ENCODE data around the gene PTPN14.
"Not testable (repeated sequence)": the region's sequence is repeated elsewhere in the genome, so short reads cannot be mapped to it uniquely, and the experiment has no call there.

PTPN14 gene

DNA sequence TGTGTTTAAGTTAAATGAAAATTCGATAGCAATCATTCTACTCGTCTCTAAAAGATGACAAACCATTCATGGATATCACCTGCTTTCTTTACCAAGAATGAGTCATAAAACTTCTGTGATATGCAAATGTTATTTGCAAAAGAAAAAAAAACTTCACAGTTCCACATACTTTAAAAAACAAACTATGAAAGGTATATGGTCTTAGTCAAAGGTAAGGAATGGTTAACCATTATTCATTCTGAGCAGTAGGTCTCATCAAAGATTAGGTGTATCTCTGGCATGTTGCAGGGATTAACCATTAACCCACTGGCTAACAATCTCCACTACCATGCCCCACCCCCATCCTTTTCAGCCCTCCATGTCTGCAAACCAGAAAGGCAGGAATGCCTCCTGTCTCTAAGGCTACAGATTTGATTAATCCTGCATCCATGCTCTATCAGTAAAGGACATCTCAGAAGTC is 44.4 kb downstream of the PTPN14 start:
- no peak for DNase-seq

GRCh38 chr1:214505134-214505533 is 46.3 kb downstream of the PTPN14 start:
- DNase-seq: no peak

- no peak for DNase-seq
These were observed 47.1 kb downstream of the PTPN14 start for GRCh38 chr1:214504330-214504729.

DNA sequence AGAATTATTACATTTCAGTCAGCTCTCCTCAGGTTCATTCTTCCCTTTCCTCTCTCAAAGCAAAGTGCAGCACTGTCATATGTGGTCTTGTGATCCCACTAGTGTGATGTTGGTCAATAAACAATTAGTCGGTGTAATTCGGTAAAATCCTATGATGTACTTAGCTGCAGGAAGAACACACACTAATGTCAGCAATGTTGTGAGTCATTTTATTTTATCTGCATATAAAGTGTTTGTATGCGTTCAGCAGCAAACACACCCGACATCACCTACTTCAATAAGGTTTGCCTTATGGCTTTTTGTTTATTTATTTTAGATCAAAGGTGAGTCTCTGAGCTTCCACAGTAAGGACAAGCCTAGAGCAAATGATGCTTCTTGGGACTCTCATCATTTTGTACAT is 47.8 kb downstream of the PTPN14 start:
- DNase-seq: no peak

DNA sequence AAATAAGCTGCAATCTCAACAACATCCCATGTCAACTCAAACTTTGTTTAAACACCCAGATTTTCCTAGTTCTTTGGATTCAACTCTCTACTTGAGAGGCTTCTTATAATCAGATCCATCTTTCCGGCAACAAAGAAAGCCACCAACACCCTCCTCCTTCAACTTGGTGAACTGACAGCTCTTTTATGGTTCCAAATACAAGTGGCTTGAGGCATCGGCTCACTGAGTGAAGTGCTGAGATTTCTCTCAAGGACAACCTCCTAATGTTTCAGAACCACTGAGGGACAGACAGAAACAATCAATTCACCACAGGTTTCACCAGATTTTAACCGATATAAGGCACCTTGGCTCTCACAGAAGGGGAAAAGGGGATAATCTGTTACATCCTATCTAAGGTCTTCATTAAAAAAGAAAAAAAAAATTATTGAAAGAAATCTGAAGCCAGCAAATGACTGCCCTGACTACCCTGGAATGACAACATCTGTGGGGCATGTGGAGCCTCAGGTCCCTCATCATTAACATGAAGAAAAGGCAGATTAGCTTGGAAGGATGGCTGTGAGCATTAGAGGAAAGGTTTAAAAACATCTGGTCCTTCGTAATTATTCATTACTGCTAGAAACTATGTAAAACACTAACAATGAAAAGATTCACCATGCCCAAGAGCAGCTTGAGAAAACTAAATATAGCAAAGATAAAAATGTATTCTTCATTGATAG is 50.9 kb downstream of the PTPN14 start:
- DNase-seq: no peak

DNA sequence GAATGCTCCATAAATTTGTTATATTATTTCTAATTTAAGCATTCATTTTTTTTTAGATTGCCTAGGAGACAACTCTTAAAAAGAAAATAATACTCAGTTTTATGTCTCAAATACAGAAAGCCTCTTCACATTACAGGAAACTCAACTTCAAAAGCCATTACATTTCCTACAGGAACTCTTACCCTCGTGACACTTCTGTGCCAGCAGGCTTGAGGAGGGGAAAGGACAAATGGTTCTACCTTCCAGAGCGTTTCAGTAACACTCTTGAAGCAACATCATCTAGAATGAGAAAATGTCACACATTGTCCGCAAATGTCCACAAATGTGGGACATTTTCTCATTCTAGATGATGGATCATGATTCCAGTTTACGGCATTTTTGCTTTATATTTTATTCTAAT is 51.7 kb downstream of the PTPN14 start:
- DNase-seq: no peak

GRCh38 chr1:214498021-214498420 is 53.4 kb downstream of the PTPN14 start:
- no peak for DNase-seq

GRCh38 chr1:214496126-214496525 is 55.3 kb downstream of the PTPN14 start:
- DNase-seq: no peak

DNA sequence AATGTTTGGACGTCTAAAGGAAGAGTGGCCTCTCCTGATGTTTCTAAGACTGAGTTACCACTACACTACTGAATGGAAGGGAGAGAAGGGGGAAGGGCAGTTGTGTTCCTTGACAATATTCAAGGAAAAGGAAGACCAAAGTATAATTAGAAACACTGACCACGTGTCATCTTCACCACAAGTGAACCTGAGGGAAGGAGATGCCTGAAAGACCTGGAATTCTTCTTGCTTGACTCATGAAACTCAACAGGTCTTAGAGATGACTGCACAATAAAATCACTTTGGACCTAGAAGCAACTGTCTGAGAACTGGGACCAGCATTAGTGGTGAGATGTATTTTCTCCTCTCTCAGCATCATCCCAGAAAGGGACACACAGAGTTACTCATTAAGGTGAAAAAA is 56.7 kb downstream of the PTPN14 start:
- DNase-seq: no peak

DNA sequence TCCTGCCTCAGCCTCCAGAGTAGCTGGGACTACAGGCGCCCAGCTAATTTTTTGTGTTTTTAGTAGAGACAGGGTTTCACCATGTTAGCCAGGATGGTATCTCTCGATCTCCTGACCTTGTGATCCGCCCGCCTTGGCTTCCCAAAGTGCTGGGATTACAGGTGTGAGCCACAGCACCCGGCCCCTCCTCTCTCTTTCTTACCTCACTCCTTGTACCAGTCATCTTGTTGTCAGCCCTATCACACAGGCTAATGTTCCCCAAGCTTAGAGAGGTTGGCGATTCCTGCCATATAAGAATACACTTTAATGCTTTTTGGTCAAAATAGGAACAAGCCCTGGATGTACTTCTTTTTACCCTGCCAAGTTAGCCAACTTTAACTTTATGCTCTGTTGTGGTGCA is 57.2 kb downstream of the PTPN14 start:
- not testable (repeated sequence) for DNase-seq

DNA sequence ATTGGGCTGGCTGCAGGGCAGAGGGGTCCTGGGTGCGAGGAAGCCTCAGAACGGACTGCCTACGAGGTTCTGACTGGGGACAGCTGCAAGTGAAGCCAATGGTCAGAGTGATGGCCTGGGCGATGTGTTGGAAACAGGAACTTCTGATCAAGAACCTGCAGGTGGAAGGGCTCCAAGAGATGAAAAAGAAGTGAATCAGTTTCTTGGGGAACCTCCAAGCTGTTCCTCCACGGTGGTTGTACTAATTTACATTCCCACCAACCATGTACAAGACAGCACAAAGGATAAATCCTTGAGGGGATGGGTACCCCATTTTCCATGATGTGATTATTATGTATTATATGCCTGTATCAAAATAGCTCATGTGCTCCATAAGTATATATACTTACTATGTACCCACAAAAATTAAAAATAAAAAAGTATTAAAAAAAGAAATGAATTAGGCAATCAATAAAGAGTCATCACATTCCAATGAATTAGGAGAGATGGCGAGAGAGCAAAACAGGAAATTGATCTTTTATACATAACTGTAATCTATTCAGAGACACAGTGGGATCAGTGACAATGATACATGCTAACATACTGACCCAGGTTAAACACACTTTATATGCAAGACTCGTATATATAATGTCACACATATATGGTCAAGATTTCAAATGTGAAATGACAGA is 58.1 kb downstream of the PTPN14 start:
- DNase-seq: no peak

DNA sequence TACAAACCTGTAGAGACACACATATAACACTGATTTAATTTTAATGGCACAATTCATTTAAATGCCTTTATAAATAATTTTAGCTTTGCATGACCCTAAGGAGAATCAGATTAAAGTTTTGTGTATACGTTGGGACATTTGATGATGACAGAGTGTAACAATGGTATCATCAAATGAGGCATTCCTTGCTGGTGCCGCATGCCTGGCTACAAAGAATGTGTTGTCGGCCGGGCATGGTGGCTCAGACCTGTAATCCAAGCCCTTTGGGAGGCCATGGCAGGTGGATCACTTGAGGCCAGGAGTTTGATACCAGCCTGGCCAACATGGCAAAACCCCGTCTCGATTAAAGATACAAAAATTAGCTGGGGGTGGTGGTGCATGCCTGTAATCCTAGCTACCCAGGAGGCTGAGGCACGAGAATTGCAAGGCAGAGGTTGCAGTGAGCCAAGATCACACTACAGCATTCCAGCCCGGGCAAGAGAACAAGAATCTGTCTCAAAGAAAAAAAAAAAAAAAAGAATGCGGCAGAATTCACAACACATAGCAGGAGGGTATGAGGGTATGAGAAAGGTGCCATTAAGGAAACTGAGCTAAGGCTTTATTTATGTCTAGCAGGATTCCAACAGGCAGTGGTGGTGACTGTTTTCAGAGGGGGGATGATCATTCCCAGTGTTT is 58.9 kb downstream of the PTPN14 start:
- no peak for DNase-seq

GRCh38 chr1:214491468-214492146 is 59.8 kb downstream of the PTPN14 start:
- no peak for DNase-seq

DNA sequence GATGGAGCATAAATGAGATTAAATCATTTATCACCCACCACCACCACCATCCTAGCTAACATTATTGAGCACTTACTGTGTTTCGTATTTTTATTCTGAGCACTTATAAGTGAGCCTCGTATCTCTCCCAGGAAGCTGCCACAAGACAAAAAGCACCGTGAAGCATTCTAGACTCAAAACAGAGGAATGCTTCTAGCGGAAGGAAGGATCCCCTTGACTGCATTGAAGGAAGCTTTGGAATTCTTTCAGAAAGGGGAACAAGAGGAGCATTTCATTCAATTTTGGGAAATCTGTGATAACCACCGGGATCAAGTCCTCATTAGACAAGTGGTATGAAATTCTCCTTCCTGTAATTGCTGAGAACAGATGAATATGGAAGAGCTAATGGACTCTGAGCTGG is 66.3 kb downstream of the PTPN14 start:
- DNase-seq: no peak

DNA sequence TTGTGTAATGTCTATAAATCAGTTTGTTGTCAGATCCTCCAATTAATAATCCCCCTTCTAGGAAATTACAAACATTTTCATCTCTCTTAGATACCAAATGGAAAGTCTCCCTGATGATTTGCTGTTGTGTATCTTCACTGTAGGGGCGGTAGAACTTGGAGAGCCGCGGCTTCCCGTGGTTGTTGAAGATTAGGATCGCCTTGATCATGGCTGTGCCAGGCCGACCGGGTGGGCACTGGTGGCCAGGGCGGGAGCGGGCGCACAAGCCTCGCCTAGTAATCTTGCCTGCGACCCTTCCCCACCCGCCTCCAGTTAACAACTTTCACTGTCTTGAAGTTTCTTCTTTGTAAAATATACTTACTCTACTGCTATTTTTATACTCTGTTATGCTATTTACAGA is 68.2 kb downstream of the PTPN14 start:
- not testable (repeated sequence) for DNase-seq

- DNase-seq: not testable (repeated sequence)
These were observed 69.3 kb downstream of the PTPN14 start for GRCh38 chr1:214481983-214482634.

- DNase-seq: no peak
These were observed 74.2 kb downstream of the PTPN14 start for GRCh38 chr1:214476986-214477870.

GRCh38 chr1:214476229-214476985 is 75.0 kb downstream of the PTPN14 start:
- DNase-seq: no peak

- no peak for DNase-seq
These were observed 75.7 kb downstream of the PTPN14 start for GRCh38 chr1:214475746-214476145.

- no peak for DNase-seq
These were observed 76.1 kb downstream of the PTPN14 start for GRCh38 chr1:214475331-214475730.

- no peak for DNase-seq
These were observed 76.9 kb downstream of the PTPN14 start for GRCh38 chr1:214474467-214474866.
